ENCODE results near the gene MRPL54.

The MRPL54 gene

GRCh38 chr19:3785938-3786824, 23.7 kb downstream of the MRPL54 start, which contains the start of gene MATK:
Gene MATK, minus strand, starts transcription at chr19:3786381. Its CDS starts 1,246 bp downstream, at chr19:3785135.
- DNase-seq, result no peak

GRCh38 chr19:3788996-3789778, 26.7 kb downstream of the MRPL54 start:
- no peak for DNase-seq

- DNase-seq, result no peak
These were observed 27.8 kb downstream of the MRPL54 start for GRCh38 chr19:3790209-3790734.

GRCh38 chr19:3790941-3791340, 28.5 kb downstream of the MRPL54 start:
- no peak for DNase-seq

DNA sequence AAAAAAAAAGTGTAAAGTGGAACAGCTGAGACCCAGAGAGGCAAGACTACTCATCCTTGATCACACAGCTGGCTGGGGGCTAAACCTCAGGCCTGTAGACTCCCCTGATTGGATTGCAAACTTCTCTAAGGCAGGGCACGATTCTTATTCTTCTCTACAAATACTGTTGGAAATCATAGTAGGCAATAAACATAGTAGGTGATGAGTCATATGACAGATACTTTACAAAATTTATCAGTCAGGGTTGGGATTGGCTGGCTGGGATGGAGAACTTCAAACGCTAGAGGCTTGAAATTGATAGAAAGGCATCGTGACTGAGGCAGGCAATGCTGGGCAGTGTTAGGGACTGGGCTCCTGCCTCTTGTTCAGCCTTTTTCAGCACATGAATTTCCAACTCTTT, 29.6 kb downstream of the MRPL54 start:
- no peak for DNase-seq

- no peak for DNase-seq
These were observed 31.3 kb downstream of the MRPL54 start for GRCh38 chr19:3793799-3794198.

GRCh38 chr19:3796358-3796757, 33.9 kb downstream of the MRPL54 start:
- no peak for DNase-seq

GRCh38 chr19:3798137-3798536, 35.7 kb downstream of the MRPL54 start:
- no peak for DNase-seq

DNA sequence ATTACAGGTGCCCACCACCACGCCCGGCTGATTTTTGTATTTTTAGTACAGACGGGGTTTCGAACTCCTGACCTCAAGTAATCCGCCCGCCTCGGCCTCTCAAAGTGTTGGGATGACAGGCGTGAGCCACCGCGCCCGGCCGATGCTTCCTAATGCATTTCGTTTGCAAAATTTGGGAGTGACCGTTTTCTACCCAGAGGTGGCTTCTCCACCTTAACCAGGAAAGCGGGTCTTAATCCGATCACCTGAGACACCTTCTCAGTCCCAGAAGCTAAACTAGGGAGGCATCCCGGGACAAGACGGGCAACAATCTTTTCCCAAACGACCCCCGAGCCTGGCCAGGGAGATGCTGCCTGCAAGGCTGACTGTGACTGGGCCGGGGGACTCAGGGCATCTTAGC, 38.5 kb downstream of the MRPL54 start:
- no peak for DNase-seq

DNA sequence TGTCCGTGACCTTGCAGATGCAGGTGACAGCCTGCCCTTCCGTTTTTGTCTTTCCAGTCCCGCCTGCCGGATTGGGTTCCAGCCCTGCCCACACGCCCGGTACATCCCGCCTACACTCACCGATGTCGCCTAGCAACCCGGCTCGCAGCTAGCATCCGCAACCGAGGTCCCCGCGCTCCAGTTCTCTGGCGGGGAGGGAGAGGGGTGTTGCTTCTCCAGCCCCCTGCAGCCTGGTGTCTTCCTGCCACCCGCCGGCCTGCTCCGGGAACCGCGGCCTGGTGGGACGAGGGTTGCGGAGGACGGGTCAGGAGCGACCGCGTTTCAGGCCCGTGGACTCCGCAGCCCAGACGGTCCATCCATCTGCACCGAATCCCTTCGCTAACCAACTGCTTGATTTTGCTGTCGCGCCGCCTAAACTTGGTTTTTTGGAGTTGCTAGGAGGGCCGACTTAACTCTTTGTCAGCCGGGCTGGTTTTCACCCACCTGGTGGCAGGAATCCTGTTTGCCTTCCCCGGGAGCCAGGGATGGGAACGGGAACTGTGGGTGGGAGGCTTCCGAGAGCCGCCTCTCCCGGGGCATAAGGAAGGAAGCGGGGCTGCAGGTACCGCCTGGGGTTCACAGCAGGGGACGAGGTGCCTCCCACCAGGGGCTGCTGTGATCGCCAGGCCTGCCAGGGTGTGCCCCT, 39.1 kb downstream of the MRPL54 start:
- DNase-seq, result no peak

DNA sequence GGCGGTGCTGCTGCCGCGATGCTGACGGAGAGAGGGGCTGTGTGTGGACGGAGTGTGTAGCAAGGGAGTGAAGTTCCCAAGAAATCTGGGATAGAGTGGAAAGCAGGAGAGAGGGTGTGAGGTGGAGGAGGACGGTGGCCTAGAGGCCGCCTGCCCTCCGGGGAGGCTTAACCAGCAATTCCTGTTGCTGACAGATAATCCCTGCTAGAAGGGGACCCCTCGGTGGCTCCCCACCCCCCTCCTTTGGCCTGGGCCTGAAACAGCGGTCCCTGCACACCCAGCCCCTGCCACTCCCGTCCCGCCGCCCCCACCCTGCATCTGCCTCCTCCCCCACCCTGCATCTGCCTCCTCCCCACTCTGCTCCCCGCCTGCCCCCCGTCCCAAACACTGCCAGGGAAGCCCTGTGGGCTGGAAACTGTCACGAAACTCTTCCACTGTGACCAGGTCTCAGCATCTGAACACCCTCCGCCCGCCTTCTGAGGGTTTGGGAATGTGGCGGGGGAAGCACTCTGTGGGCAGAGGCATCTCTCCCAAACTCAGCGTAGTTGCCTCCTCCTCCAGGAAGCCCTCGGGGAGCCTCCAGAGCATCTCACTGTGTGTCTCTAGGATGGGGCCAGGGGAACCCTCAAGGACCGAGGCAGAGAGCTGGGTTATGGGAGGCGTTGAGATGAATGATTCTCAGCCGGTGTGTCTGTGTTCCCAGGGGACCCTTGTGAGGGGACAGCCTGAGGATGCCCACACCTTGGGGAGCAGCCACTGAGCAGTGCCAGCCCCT, 40.8 kb downstream of the MRPL54 start:
- no peak for DNase-seq

DNA sequence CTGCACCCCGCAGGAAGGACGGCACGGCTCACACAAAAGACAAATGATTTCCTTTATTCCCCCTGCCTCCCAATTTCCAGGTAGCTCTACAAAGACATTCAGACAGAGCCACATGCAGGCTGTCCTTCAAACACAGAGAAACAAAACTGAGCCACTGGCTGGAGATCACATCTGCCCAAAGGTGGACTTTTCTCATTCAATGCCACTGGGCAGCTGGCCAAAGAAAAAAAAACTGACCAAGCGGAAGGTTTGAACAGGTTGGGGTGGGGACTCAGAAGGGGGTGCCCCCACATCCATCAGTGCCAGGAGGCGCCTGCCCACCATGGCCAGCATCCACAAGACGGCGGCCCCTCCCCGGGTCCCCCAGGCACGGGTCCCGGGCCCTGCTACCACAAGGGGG, 41.5 kb downstream of the MRPL54 start:
- DNase-seq, result no peak

GRCh38 chr19:3804429-3804828, 41.9 kb downstream of the MRPL54 start:
- no peak for DNase-seq

GRCh38 chr19:3805859-3806258, 43.4 kb downstream of the MRPL54 start:
- no peak for DNase-seq

GRCh38 chr19:3807131-3807480, 44.6 kb downstream of the MRPL54 start:
- DNase-seq, result no peak

DNA sequence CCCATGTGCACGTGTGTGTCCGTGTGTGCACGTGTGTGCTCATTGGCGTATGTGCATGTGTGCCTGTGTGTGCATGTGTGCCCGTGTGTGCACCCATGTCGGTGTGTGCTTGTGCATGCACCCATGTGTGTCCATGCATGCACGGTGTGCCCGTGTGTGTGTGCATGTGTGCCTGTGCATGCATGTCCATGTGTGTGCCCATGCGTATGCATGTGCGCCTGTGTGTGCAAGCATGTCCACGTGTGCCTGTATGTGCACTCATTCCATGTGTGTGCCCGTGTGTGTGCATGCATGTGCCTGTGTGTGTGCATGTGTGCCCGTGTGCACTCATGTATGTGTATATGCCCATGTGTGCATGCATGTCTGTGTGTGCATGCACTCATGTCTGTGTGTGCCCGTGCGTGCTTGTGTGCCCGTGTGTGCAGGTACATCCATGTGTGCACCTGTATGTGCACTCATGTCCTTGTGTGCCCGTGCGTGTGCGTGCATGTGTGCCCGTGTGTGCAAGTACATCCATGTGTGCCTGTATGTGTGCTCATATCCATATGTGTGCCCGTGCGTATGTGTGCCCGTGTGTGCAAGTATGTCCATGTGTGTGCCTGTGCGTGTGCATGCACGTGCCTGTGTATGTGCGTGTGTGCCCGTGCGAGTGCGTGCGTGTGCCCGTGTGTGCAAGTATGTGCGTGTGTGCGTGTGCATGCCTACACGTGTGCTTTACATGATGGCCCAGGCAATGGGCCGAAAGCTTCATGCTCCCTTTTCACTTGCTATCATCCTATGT, 45.3 kb downstream of the MRPL54 start:
- DNase-seq, result no peak

- DNase-seq, result no peak
These were observed 46.1 kb downstream of the MRPL54 start for GRCh38 chr19:3808420-3809143.

DNA sequence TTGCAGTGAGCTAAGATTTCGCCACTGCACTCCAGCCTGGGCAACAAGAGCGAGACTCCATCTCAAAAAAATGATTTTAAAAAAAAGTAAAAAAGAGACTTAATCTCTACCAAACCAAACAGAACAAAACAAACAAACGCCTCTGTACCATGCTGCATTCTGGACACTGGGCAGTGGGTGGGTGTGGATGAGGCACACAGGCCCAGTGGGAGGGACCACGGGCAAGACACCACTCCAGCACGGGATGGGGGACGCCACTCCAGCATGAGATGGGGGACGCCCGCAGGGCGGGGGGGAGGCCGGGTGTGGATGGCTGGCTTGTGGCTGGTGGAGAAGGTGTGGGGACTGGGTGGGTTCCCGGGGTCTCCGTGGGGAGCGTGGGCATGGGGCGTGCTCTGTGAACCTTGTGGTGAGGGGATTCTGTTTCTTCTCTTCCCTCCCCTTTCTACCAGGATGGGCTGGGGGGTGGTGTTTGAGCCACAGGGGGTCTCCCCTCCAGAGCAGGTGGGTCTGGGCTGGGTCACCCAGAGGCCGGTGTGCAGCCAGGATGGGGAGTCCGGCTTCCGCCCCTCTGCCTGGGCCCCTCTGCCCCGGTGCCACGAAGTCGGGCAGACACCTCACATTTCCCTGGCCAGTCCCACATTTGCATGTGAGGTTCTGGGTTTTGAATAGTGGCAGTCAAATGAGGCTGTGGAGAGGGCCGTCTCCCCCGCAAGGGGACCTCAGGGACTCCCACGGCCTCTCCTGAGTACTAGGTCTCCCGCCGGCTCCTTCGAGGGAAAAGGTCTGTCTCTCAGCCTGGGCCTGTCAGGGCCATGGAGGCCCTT, 47.6 kb downstream of the MRPL54 start:
- no peak for DNase-seq

GRCh38 chr19:3810708-3811355, 48.4 kb downstream of the MRPL54 start:
- no peak for DNase-seq
